GM13977 (cell line): ENCODE results near the gene DOCK10.

Source experiments
- DNase-seq: peaks from one replicate; pipeline ENCODE4 v3.0.0; 2012; ENCODE audit warnings: low spot score
- CTCF ChIP-seq: IDR thresholded peaks from 2 replicates; pipeline ENCODE4 v1.5.1; 2012; ENCODE audit warnings: mild to moderate bottlenecking, control low read depth; ENCODE audit not compliant: insufficient read depth; ENCODE audit errors: extremely low read depth, missing control alignments
- in situ Hi-C: fragments of 300-500 bp; cut with MboI; formaldehyde crosslinking; loops from one replicate; pipeline ENCODE4 v1.12.0; 2022; ENCODE audit warnings: low sequenced_read_pairs, low pct_unique_long_range_greater_than_20kb, mixed read lengths, inconsistent platforms; ENCODE audit not compliant: unreplicated experiment

DOCK10 gene

GRCh38 chr2:224803930-224804329, 238.3 kb downstream of the DOCK10 start:
- no peak for DNase-seq
- TF ChIP-seq CTCF: no peak
- in situ Hi-C loops: no loop called here

GRCh38 chr2:224802407-224802806, 239.9 kb downstream of the DOCK10 start:
- no peak for DNase-seq

GRCh38 chr2:224801360-224801759, 240.9 kb downstream of the DOCK10 start:
- in situ Hi-C loops: no loop called here
- no peak for DNase-seq
- no peak for TF ChIP-seq CTCF

More at GRCh38 chr2:224802407-224802806, 239.9 kb downstream of the DOCK10 start:
- no peak for TF ChIP-seq CTCF
- in situ Hi-C loops: no loop called here

- in situ Hi-C loops: no loop called here
- no peak for TF ChIP-seq CTCF
- no peak for DNase-seq
These were observed 242.6 kb downstream of the DOCK10 start for GRCh38 chr2:224799691-224800090.

GRCh38 chr2:224798180-224798579, 244.1 kb downstream of the DOCK10 start:
- no peak for DNase-seq
- no peak for TF ChIP-seq CTCF
- in situ Hi-C loops: no loop called here

- in situ Hi-C loops: no loop called here
- no peak for TF ChIP-seq CTCF
- no peak for DNase-seq
These were observed 245.5 kb downstream of the DOCK10 start for GRCh38 chr2:224796695-224797305.
